Non-pigmented ciliary epithelial cell (primary cell): Measurements from ENCODE around the gene TIRAP.

ENCODE experiments used
- DNase-seq: peaks from one replicate; pipeline ENCODE4 v3.0.0-alpha.2; 2010; ENCODE audit warnings: low read depth

TIRAP gene

DNA sequence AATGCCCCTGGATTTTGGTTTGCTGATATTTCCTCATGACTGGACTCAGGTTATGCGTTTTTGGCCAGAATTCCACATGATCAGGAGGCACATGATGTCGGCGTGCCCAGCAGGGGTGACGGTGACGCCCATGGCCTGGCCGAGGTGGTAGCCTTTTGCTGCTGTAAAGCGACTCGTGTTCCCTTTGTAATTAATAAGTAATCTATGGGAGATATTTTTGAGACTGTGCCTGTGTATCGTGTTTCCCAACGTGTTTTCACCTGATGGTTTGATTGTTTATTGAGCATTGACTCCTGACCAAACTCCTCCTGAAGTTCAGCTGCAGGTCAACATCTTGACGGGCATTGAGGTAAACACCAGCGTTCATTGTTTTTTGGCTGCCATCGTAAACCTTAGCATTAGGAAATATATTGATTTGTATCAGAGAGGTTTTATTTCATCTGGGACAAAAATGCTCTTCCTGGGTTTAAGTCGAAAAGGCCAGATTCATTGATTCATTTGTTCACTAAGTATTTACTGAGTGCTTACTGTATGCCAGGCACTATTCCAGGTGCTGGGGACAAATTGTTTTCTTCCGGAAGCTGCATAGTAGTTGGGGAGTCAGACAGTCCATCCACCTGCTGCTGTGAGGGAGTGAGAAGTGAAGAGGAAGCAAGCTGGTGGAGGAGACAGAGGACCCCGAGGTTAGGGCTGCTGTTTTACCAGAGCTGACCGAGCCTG lies 44.5 kb downstream of the TIRAP start:
- DNase-seq: no peak

DNA sequence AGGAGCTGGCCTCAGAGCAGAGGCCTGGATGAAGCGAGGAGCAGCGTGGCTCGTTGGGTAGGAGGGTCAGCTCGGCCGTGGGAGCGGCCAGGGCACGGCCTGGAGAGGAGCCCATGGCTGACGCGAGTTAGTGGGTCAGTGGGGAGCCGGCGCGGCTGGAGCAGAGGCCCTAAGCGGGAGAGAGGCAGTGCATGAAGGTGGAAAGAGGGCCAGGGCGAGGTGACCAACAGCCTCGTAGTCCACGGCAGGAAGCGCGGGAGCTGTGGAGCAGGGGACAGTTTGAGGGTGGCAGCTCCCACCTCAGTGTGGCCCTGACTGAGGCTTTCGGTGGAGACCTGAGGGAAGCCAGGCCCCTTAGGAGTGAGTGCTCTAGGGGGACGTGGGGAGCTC lies 45.1 kb downstream of the TIRAP start:
- DNase-seq: no peak

DNA sequence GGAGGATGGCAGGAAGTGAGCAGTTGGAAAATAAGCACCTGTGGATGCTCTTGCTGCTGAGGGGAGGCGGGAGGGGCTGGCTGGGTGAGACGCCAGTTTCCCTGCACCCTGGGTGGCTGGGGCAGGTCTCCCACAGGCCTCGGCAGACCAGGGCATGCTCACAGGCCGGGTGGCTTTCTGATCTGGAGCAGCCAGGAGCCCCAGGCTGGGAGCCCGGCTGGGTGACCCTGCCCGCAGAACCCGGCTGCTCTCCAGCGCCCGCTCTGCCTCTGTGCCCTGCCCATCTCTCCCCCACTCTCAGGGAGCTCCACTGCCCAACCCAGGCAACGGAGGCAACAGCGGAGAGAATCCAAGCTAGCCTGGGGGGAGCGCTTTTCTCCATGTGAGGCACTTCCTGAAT lies 45.6 kb downstream of the TIRAP start:
- DNase-seq: no peak

DNA sequence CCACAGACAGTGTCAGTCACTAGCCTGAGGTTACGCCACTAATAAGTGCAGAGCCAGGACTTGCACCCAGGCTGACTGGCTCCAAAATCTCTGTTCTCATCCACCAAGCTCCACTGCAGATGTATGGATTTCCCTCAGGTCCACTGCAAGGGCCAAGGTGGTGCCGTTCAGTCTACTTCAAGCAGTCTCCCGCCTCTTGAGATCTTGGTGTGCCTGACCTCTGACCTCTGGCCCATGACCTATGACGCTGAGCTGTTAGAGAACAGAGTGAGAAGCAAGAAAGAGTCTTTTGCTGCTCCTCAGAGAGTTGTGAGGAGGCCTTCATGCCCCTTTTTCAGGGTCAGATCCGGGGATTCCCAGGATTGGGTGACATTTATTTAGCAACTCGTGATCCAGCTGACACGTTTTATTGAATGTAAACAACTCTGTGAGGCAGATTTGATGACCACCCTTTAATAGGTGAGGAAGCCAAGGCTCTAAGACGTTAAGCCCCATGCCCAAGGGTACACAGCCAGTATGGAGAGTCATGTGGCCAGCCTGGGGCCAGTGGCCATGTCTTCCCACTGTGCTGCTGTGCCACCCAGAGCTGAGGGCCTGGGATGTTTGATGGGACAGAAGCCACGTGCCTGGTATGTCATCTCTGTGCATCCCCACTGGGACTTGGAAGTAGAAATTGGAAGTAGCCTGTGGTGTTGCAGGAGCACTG lies 46.2 kb downstream of the TIRAP start:
- DNase-seq: no peak

DNA sequence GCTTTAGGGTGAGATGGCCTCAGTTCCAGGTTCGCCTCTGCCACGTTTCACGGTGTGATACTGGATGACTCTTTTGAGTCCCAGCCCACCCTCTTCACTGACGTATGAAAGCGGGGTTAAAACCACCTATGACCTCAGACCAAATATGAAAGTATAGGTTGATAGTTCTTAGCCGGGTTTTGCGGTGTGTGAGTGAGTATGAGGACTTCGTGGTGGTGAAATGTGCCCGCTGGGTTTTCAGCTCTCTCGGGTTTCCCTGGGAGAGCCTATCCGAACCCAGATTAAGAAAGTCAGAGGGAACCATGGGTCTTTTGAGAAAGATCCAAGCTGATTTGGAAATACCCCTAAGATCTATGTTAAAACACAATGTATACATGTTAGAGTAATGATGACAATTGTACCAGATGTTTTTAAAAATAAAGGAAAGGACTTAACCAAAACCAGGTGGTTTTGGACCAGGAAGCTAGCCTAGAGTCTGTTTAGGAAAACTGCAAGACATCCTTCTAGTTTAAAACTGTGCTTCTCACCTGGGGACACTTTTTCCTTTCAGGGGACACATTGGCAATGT lies 46.8 kb downstream of the TIRAP start:
- no peak for DNase-seq

DNA sequence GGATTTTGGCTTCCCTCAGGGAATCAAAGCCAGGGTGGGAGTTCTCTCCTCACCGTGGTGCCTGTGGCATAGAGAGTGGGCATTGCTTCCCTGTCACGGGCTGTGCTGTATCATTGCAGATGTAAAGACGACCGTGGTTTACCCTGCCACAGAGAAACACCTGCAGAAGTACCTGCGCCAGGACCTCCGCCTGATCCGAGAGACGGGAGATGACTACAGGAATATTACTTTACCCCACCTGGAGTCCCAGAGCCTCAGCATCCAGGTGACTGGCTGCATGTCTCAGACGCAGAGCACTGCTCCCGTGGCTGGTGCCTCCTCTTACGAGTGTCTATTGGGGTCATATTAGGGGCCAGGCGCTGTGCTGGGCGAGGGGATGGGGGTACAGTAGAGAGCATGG lies 48.4 kb downstream of the TIRAP start:
- DNase-seq: no peak

DNA sequence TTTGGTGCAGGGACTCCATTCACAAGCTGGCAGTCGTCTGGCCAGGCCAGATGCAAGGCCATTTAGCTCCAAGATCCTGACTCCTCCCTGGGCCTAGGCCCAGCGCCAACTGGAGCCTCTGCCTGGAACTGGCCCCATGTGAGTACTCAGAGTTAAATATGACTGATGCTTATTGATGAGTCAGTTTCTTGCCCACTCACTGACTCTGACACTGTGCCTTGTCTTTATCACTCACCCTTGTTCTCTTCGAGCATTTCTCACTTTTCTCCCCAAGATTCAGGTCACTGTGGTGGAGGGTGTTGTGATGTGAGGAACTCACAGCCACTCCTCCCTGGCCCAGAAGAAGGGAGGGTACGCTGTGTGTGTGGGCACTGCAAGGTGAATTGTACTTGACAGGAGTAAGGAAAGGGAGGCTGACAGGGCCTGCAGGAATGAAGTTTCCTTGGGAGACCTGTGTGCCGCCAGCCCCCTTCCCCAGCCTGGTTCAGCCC lies 49.4 kb downstream of the TIRAP start:
- no peak for DNase-seq

DNA sequence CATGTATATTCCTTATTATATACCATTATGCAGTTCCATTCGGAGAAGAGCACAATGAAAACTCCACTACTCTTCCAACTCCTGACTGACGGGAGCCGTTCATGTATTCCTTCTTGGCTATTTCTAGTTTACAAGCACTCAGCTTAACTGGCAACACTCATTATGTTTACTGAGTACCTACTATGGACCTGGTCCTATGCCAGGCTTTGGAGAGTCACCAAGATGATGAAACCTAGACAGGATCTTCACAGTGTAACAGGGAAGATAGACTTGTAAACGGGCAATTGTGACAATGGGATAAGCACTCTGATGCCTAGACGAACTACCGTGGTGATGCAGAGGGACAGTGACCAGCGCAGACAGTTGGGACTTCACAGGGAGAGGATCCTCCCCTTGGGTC lies 50.2 kb downstream of the TIRAP start:
- DNase-seq: no peak

DNA sequence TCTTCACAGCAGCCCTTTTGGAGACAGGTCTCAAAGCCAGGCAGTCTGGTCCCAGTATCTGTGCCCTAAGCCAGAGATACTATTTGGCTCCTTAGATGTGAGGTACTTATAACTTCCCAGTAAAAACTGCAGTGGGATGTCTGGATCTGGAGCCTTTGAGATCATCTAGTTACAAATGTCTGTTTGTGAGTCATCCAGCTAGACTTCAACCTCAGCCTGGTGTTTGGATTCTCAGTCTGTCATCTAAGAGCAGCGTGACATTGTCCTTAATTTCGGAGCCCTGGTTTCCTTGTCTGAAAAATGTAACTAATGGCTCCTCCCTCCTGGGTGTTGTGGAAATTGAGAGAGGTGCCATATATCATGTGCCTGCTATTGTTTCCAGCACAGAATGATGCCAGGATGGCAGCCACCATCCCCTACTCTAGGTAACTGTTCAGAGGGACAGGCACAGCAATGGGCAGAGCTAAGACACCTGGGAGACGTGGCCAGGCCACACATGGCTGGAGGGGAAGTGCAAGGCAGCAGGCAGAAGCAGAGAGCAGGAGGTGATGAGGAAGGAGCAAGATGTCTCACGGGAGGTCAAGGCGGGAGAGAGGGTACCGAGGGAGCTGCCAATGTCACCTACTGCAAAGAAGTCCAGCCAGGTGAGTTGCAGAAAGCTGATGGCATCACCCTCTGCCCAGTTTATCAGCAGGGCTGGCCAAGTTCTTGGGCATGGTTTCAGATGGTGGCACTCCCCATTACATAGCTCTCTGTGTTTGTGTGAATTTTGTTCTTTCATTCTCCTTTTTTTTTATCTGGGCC lies 52.0 kb downstream of the TIRAP start:
- no peak for DNase-seq

DNA sequence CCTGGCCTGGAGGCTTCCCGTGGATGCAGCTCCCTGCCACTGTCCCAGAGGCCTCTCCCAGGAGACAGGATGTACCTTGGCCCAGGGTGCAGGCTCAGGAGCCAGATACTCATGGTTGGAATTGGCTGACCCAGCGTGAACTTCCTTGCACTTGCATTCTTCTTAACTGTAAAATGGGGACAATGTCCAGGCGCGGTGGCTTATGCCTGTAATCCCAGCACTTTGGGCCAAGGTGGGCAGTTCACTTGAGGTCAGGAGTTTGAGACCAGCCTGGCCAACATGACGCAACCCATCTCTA lies 52.5 kb downstream of the TIRAP start:
- no peak for DNase-seq

DNA sequence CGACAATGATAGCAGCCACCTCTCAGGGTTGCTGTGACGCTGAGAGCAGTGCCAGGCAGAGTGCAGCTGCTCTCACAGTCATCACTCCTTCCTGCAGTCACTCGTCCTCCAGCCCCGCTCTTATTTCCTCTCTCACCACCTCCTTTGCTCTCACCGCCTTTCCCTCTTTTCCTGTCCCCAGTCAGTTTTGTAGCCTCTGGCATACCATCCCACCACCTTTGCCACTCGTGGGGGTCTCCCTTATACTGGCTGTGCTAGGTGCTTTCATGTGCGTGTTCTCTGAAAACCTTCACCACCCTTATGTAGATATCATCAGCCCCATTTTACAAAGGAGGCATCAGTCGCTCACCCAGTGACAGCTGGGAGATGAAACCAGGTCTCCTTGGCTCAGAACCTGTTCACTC lies 53.2 kb downstream of the TIRAP start:
- no peak for DNase-seq

DNA sequence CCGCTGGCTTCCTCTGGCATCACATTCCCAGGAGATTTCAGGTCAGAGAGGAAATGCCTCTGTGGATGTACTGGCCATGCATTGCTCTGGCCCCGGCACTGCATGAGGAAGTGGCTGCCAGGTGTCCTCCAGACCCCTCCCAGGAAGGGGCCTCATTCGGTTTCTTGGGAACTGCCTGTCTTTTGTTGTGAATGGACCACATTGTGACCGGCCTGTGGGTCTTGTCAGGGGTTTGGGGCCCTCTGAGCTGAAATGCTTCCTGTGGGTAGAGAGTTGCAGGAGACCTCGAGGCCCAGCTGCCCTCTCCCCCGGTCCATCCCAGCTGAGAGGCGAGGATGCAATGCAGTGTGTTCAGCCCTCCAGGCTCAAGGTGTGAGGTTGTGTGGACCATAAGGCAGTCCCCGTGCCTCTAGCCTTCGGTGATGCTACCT lies 53.8 kb downstream of the TIRAP start:
- no peak for DNase-seq

DNA sequence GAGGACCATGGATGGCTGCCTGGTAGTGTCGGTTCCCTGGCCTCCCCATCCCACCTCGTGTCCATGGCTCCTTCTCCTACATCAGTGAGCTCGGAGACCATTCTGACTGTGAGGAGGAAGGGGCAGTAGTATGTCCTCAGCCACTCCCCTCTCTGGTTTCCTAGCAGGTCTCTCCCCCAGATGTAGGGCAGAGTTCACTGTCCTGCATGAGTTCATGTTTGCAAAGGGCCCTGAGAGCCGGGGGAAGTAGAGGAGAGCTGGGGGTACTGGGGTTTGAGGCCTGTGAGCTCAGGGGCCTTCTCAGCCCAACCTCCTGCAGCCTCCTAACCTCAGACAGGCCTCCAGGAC lies 54.2 kb downstream of the TIRAP start:
- no peak for DNase-seq

DNA sequence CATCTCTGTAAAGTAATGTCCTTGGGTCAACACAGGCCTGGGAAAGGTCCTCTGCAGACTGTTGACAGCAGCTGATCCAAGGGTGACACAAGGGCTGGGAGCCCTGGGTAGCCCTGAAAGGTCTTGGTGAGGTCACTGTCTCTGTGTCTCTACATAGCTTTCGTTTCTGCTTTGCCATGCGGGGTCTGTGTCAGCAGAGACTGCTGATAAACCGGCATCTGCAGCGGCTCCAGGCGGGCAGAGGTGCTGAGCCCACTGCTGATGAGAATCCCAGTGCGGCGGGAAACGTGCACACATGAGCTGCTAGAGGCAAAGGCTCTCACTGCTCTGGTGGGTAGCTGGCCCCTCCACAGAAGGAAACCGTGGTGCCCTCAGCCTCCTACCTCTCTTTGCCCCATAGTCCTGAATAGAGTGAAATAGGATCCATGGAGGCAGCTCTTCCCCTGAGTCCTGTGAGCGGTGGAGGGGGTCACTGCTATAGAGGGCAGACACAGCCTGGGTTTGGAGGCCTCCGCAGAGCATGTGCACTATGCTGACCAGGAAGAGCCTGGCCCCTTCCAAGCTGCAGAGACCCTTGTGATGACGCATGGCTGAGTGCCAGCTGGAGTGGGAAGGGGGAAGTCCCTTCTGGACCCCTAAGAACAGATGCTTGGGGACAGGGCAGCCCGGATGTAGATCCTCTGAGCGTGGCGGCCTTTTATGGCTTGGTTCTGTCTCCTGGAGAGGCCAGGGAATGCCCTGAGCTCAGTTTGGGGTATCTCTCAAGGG lies 54.8 kb downstream of the TIRAP start:
- no peak for DNase-seq

DNA sequence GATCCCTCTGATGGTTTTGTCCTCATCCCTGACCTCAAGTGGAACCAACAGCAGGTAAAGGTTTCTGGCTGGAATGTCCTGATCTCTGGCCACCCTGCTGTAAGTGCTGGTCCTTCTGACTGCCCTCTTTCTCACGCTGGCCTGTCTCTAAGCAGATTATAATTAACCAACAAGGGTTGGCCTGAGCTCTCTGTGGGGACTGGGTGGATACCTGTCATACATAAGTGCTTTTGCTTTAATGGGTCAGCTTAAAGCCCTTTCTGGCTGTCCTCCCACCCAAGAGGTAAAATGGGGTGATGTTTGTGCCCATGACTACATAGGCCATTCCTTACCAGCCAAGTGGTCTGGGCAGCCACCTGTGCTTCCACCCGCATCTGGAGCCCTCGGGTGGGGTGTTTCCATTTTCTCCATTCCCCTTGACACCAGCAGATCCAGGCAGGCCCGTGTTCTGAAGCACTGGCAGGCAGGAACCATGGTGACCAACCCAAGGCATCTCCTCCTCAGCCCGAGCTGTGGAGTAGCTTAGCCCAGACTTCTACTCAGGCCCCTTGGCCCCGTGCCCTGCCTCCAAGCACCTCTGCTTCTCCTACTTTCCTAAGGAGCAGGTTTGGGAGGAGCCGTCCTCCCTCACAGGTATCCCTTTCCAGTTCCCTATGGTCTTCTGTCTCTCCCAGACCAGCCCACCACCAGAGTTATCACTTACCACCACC lies 55.6 kb downstream of the TIRAP start:
- DNase-seq: no peak

DNA sequence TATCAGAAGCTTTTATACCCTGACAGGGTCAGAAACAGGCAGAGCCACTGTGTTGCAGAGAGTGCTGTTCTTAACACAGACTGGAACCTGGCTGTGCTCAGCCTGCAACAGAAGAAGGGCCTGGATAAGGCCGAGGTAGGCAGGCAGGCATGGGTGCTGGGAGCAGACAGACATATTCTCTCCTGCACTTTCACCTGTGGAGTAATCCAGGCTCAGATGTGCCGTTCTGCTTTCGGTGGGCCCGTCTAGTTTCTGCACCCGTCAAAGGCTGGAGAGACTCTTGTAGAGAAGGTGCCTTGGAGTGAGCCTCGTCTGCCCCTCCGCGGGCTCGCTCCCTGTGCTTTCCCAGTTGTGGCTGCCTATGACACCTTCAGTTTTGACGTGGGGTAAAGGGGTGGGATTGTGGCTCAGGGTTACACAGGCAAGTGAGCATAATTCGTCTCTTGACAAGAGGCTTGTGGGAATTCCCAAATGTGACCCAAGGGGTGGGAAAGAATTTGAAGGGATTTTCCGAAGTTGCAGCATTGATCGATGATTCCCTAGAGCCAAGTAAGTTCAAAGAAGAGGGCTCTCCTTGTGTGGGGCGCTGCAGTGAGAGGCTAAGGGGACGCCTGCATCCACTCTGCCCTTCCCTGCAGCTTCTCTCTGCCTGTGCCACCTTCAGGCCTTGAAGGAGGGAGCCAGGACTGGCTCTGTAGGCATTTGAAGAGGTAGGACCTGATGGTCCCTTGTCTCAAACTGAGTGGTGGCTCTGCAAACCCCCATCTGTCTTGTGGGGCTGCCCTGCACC lies 56.4 kb downstream of the TIRAP start:
- DNase-seq: no peak

DNA sequence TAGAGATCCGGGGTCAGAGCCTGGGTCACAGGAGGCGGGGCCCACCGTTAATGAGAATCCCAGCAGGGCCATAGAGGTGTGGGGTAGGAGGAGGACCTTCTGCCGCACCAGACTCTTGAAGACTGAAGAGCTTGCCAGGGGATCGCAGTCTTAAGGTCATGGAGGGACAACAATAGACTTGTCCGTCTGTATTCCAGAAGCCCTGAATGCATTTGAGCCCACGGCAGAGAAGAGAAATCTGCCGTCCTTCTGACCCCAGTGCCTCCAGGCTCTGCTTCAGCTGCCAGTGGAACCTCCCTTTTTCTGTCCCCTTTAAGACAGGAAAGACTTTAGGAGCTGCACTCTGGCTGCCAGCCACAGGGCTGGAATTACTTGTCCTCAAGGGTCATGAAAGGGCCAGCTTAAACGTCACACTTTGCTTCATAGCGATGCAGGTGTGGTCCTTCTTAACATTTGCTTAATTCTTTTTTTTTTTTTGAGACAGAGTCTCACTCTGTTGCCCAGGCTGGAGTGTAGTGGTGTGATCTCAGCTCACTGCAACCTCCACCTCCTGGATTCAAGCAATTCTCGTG lies 57.1 kb downstream of the TIRAP start:
- DNase-seq: no peak

DNA sequence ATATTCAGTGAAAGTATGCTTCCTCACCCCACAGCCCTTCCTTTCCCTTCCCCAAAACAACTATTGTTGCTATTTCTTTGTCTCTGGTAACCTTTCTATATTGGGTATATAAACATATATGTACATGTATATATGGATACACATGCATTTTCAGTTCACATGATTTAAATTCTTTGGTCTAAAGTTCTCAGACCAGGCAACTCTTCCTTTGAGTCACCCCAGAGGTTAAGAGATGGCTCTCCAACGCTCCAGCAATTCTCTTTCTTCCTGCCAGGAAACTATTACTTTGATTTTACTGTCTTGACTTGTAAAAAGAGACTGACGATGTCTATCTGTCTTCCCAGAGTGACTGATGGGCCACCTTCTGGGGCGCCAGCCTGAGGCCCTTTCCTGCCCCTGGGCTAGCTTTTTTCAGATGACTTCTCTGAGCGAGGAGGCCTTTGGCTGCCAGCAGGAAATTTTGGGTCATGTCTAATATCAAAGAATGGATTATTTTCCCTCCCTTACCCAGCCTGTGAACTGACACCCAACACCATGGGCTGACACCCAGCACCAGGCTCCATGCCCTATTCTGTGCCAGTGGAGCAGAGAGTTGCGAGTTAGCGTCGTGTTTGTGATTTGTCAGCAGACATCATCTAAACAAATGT lies 58.2 kb downstream of the TIRAP start:
- no peak for DNase-seq

DNA sequence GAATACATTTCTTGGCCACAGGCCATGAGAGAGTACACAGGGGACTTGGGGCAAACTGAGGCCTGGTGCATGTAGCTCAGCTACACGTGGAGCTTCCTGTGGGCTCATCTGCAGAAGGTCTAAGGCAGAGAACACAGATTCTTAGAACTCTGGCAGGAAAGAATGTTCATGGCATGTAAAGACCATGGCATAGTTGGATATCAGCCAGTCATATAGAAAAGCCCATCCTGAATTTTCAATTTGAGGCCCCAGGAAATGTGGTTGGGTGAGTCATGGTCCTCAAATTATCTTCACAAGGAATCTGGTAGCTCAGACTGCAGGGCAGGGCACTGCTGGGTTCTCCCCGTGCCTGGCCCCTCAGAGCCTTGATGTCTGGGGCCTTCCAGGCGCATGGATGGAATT lies 58.9 kb downstream of the TIRAP start:
- no peak for DNase-seq

DNA sequence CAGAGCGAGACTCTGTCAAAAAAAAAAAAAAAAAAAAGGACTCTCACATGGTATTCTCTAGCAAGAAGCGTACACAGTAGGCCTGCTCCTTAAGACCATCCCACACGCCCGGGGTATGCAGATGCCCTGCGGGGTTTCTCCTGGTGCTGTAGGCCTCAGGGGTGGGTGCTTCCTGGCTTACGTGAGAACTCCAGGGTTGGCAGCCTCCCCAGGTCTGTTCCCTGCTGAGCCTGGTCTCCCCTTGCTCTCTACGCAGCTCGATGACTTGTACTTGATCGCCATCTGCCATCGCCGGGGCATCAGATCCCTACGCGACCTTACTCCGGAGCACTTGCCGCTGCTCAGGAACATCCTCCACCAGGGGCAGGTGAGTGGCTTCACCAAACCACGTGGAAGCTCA lies 60.2 kb downstream of the TIRAP start:
- no peak for DNase-seq
